Large intestine (tissue), 3 donors: ENCODE measurements around the gene KLF16. TPM values are rescaled to one million over a fixed set of nuclear protein-coding genes. Genes with fewer than 3 reads are reported as not detected.
"Not testable (repeated sequence)": the region's sequence is repeated elsewhere in the genome, so short reads cannot be mapped to it uniquely, and the experiment has no call there.

ENCODE experiments used
- DNase-seq, 2 donors: peaks; one replicate each; pipeline versions ENCODE4 v3.0.0 to v3.0.0-alpha.2; 2013
- H3K27ac ChIP-seq: one replicate; pipeline ENCODE4 v1.5.1; 2013; ENCODE audit warnings: low read length
- H3K27me3 ChIP-seq: 2 replicates; pipeline ENCODE4 v1.6.1; 2013; ENCODE audit warnings: low read length; ENCODE audit not compliant: control insufficient read depth, insufficient read depth
- H3K36me3 ChIP-seq: 2 replicates; pipeline ENCODE4 v1.6.1; 2013; ENCODE audit warnings: low read length; ENCODE audit not compliant: control insufficient read depth, insufficient read depth
- H3K4me1 ChIP-seq: one replicate; pipeline ENCODE4 v1.6.1; 2013; ENCODE audit warnings: low read length; ENCODE audit not compliant: control insufficient read depth, insufficient read depth
- H3K4me3 ChIP-seq: one replicate; pipeline ENCODE4 v1.5.1; 2013; ENCODE audit warnings: low read length
- H3K9me3 ChIP-seq: one replicate; pipeline ENCODE4 v1.6.1; 2013; ENCODE audit warnings: mild to moderate bottlenecking, low read depth, low read length, moderate library complexity; ENCODE audit not compliant: control insufficient read depth
- WGBS: methylation state at CpG from one replicate; pipeline ENCODE4 v1.1.5; 2013; ENCODE audit warnings: low lambda C conversion rate; ENCODE audit not compliant: insufficient coverage; 5-methylcytosine and 5-hydroxymethylcytosine counted together
- polyA plus RNA-seq: library from polyadenylated mRNA; unstranded; fragments of 120-200 nt; gene quantifications from one replicate; pipeline ENCODE4 v1.2.1, GENCODE V29; 2013

Gene KLF16
- polyA plus RNA-seq, 1 donor: 19.5 TPM

DNA sequence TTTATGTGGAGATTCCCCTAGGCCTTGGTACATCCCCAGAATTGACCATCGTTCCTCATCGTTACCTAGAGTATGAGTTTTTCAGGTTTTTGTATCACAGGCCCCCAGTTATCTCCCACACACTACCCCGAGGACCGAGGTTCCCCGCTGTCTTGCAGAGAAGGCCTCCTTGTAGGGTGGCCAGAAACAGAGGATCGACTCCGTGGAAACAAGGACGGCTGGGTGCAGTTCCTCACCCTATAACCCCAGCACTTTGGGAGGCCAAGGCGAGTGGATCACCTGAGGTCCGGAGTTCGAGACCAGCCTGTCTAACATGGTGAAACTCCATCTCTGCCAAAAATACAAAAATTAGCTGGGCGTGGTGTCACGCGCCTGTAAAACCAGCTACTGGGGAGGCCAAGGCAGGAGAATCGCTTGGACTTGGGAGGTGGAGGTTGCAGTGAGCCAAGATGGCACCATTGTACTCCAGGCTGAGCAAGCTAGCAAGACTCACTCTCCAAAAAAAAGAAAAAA lies 42.5 kb upstream of the KLF16 start:
- WGBS: no CpG with 5 or more reads among the region's 15 CpGs
- peaks cover 10% of the 10 kb centered on the region for H3K4me1 ChIP-seq
- no peak for DNase-seq
- peak overlapping the region; percentile 73 for H3K4me3 ChIP-seq
- H3K27ac ChIP-seq: peak overlapping the region; percentile 81
- peaks cover 6% of the 10 kb centered on the region for H3K9me3 ChIP-seq
- H3K36me3 ChIP-seq: peaks cover 2% of the 10 kb centered on the region
- no peaks in the 10 kb centered on the region for H3K27me3 ChIP-seq

DNA sequence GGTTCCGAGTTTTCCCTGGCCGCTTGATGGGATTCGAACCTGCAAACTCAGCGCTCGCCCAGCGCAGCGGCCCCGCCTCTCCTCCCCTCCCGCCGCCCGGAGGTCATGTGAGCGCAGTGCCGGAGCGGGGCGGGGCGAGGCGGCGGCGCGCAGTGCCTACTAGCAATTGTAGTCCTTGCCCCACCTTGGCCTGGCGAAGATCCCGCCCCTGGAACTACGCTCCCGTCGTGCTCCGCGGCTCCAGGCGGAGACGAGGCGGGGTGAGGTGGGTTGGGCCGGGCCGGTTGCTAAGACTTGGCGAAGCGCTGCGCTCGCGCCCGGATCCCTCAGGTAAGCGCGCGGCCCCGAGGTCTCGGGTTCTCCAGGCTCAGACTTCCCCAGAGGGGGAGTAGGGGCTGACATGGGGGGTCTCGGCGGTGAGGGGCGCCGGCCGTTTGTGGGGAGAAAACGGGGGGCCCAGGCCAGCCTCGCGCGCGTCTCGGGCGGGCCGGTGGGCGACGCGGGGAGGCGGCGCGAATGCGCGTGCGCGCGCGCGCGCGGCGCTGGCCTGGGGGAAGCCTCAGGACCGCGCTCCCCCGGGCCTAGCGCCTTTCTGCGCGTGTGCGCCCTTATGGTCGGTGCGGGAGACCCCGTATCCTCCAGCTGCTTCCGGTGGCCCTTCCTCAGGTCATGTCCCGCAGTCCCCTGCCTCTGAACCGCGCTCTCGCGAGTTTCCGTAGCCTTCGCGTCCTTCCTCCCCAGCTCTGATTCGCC lies 41.9 kb upstream of the KLF16 start, which contains the start of the genes ADAT3 and SCAMP4:
Gene ADAT3 (plus strand): TSS at position 290 of the 753 bp plus-strand sequence. CDS start 6,649 bp downstream, outside the sequence.
Gene SCAMP4 (plus strand): TSS at position 290 of the 753 bp plus-strand sequence. CDS start 9,621 bp downstream, outside the sequence.
- H3K27ac ChIP-seq: peak within 1 kb of the TSS; percentile 81
- H3K4me3 ChIP-seq: peak within 1 kb of the TSS; percentile 73
- WGBS: no CpG with 5 or more reads among the region's 92 CpGs
- no peaks in the 10 kb centered on the region for H3K27me3 ChIP-seq
- H3K9me3 ChIP-seq: peaks cover 6% of the 10 kb centered on the region
- peaks cover 2% of the 10 kb centered on the region for H3K36me3 ChIP-seq
- DNase-seq: peak; percentile 99 to 100
- H3K4me1 ChIP-seq: peaks cover 10% of the 10 kb centered on the region

GRCh38 chr19:1904860-1905109 lies 41.4 kb upstream of the KLF16 start:
- Histone ChIP-seq H3K4me3 (peak overlapping the region; percentile 73), H3K27ac (peak overlapping the region; percentile 52), H3K36me3 (peaks cover 2% of the 10 kb centered on the region), H3K4me1 (peaks cover 10% of the 10 kb centered on the region), H3K27me3 (no peaks in the 10 kb centered on the region), H3K9me3 (peaks cover 6% of the 10 kb centered on the region)
- no CpG with 5 or more reads among the region's 8 CpGs for WGBS
- no peak for DNase-seq

- peaks cover 10% of the 10 kb centered on the region for H3K4me1 ChIP-seq
- peaks cover 2% of the 10 kb centered on the region for H3K36me3 ChIP-seq
- no CpG with 5 or more reads among the region's 6 CpGs for WGBS
- H3K4me3 ChIP-seq: no peak overlapping the region
- peaks cover 2% of the 10 kb centered on the region for H3K9me3 ChIP-seq
- no peak overlapping the region for H3K27ac ChIP-seq
- no peak for DNase-seq
- no peaks in the 10 kb centered on the region for H3K27me3 ChIP-seq
Observed at GRCh38 chr19:1902923-1903322, 39.5 kb upstream of the KLF16 start.

DNA sequence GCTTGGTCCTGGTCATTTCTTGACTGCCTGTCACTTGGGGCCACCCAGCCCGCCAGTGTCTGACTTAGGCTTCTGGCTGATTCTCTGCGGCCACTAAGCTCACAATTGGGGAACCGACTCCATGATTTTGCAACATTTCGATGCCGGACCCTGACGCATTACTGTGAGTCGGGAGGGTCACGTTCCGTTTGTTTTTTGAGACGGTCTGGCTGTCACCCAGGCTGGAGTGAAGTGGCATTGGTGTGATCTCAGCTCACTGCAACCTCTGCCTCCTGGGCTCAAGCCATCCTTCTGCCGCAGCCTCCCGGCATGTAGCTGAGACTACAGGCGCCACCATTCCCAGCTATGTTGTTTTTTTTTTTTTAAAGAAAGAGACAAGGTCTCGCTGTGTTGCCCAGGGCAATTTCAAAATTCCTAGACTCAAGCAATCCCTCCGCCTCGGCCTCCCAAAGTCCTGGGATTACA lies 38.6 kb upstream of the KLF16 start:
- no peak for DNase-seq
- Histone ChIP-seq H3K9me3 (no peaks in the 10 kb centered on the region), H3K4me3 (no peak overlapping the region), H3K36me3 (no peaks in the 10 kb centered on the region), H3K4me1 (peaks cover 6% of the 10 kb centered on the region), H3K27me3 (no peaks in the 10 kb centered on the region), H3K27ac (no peak overlapping the region)
- WGBS: no CpG with 5 or more reads among the region's 16 CpGs

DNA sequence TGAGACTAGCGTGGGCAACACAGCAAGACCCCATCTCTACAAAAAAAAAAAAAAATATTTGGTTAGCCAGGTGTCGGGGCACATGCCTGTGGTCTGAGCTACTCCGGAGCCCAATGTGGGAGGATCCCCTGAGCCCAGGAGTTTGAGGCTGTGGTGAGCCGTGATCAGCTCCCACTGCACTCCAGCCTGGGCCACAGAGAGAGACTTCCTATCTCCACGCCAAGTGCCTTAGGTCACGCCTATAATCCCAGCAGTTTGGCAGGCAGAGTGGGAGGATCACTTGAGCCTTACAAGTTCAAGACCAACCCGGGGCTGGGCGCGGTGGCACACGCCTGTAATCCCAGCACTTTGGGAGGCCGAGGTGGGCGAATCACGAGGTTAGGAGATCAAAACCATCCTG lies 33.1 kb upstream of the KLF16 start:
- no CpG with 5 or more reads among the region's 13 CpGs for WGBS
- no peak overlapping the region for H3K4me3 ChIP-seq

DNA sequence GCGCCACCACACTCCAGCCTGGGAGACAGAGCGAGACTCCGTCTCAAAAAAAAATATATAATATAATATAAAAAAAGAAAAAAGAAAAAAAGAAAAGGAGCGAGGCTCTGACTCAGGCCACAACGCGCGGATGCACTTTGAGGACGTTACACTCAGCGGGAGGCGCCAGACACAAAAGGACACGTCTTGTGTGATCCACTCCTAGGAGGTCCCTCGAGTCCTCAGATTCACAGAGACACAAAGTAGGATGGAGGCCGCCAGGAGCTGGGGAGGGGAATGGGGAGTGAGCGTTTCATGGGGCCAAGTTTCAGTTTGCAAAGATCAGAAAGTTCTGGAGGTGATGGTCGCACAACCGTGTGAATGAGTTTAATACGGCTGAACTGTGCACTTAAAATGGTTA lies 30.4 kb upstream of the KLF16 start:
- H3K36me3 ChIP-seq: no peaks in the 10 kb centered on the region
- no peaks in the 10 kb centered on the region for H3K27me3 ChIP-seq
- peaks cover 2% of the 10 kb centered on the region for H3K4me1 ChIP-seq
- H3K9me3 ChIP-seq: no peaks in the 10 kb centered on the region
- H3K27ac ChIP-seq: no peak overlapping the region
- H3K4me3 ChIP-seq: no peak overlapping the region
- no CpG with 5 or more reads among the region's 17 CpGs for WGBS
- no peak for DNase-seq

More for the DNA sequence above, 33.1 kb upstream of the KLF16 start:
- DNase-seq: no peak
- H3K27me3 ChIP-seq: no peaks in the 10 kb centered on the region
- H3K36me3 ChIP-seq: no peaks in the 10 kb centered on the region
- peaks cover 2% of the 10 kb centered on the region for H3K4me1 ChIP-seq
- H3K9me3 ChIP-seq: no peaks in the 10 kb centered on the region
- no peak overlapping the region for H3K27ac ChIP-seq

- DNase-seq: no peak
- no peak overlapping the region for H3K27ac ChIP-seq
- no peak overlapping the region for H3K4me3 ChIP-seq
- WGBS: 100% methylated on average over 1 of the region's 1 CpG
- H3K4me1 ChIP-seq: no peaks in the 10 kb centered on the region
- H3K36me3 ChIP-seq: no peaks in the 10 kb centered on the region
- H3K9me3 ChIP-seq: no peaks in the 10 kb centered on the region
- no peaks in the 10 kb centered on the region for H3K27me3 ChIP-seq
Observed at GRCh38 chr19:1889907-1890306, 26.5 kb upstream of the KLF16 start.

- no peak for DNase-seq
- no peak overlapping the region for H3K4me3 ChIP-seq
- H3K36me3 ChIP-seq: no peaks in the 10 kb centered on the region
- no CpG with 5 or more reads among the region's 5 CpGs for WGBS
- no peak overlapping the region for H3K27ac ChIP-seq
- no peaks in the 10 kb centered on the region for H3K27me3 ChIP-seq
- peaks cover 12% of the 10 kb centered on the region for H3K4me1 ChIP-seq
- no peaks in the 10 kb centered on the region for H3K9me3 ChIP-seq
Observed at GRCh38 chr19:1888385-1888784, 25.0 kb upstream of the KLF16 start.

GRCh38 chr19:1886360-1886759 lies 23.0 kb upstream of the KLF16 start:
- not testable (repeated sequence) for H3K27ac ChIP-seq, H3K36me3 ChIP-seq, H3K27me3 ChIP-seq, H3K9me3 ChIP-seq, DNase-seq, H3K4me3 ChIP-seq
- 97% methylated on average over 4 of the region's 15 CpGs for whole genome bisulfite sequencing
- H3K4me1 ChIP-seq: peaks cover 24% of the 10 kb centered on the region
